HG02642 (cell line): ENCODE measurements around the gene DVL1.

Experiments used
- ATAC-seq: cut with Tn5 transposase; IDR thresholded peaks from one replicate; pipeline ENCODE4 v1.9.1; 2021; ENCODE audit warnings: mild to moderate bottlenecking; ENCODE audit not compliant: unreplicated experiment, poor library complexity

DVL1 gene

GRCh38 chr1:1314237-1314586 is 35.0 kb downstream of the DVL1 start:
- ATAC-seq: no peak

- ATAC-seq: no peak
Observed at GRCh38 chr1:1313500-1314236, 35.5 kb downstream of the DVL1 start.

- no peak for ATAC-seq
Observed at GRCh38 chr1:1312450-1313314, 36.5 kb downstream of the DVL1 start.

- no peak for ATAC-seq
Observed at GRCh38 chr1:1311107-1312104, 37.8 kb downstream of the DVL1 start.

GRCh38 chr1:1310476-1311053 is 38.7 kb downstream of the DVL1 start:
- no peak for ATAC-seq

- no peak for ATAC-seq
Observed at GRCh38 chr1:1310109-1310385, 39.2 kb downstream of the DVL1 start.

- no peak for ATAC-seq
Observed at GRCh38 chr1:1309251-1310108, 39.7 kb downstream of the DVL1 start.

GRCh38 chr1:1308756-1309250 is 40.4 kb downstream of the DVL1 start:
- no peak for ATAC-seq

GRCh38 chr1:1307923-1308755 is 41.1 kb downstream of the DVL1 start, which contains the start of the genes ACAP3 and PUSL1:
TSS of gene ACAP3 (minus strand) at chr1:1307930. CDS start at chr1:1307815, 115 bp downstream.
TSS of gene PUSL1 (plus strand) at chr1:1308597. CDS start at chr1:1308644, 47 bp downstream.
- ATAC-seq: peak; percentile 64

- peak; percentile 9 for ATAC-seq
Observed at GRCh38 chr1:1307261-1307922, 41.8 kb downstream of the DVL1 start.

GRCh38 chr1:1306661-1307260 is 42.5 kb downstream of the DVL1 start:
- ATAC-seq: no peak

- no peak for ATAC-seq
Observed at GRCh38 chr1:1306070-1306660, 43.1 kb downstream of the DVL1 start.

GRCh38 chr1:1305300-1306069 is 43.7 kb downstream of the DVL1 start:
- no peak for ATAC-seq

GRCh38 chr1:1304331-1305299 is 44.6 kb downstream of the DVL1 start:
- ATAC-seq: no peak

- ATAC-seq: no peak
Observed at GRCh38 chr1:1303736-1304135, 45.5 kb downstream of the DVL1 start.
